Right atrium auricular region (tissue), 2 donors: ENCODE measurements around the gene POU3F2. TPM values are rescaled to one million over a fixed set of nuclear protein-coding genes. Genes with fewer than 3 reads are reported as not detected.
A peak's percentile ranks its signal among the peaks of the same experiment; 100 is the strongest.

Experiments used
- DNase-seq: peaks from one replicate; pipeline ENCODE4 v3.0.0-alpha.2; 2019; ENCODE audit warnings: low spot score
- H3K27ac ChIP-seq, 2 donors: fragments of 200-600 bp; sonication (generic); 1 replicate in 1 of 2; 2 replicates in 1 of 2; pipeline ENCODE4 v1.5.1; 2016 to 2019
- H3K27me3 ChIP-seq, 2 donors: fragments of 200-600 bp; sonication (generic); one replicate each; pipeline versions ENCODE4 v1.5.1 to v1.6.0; 2017 to 2019
- H3K36me3 ChIP-seq: fragments of 200-600 bp; sonication (generic); one replicate; pipeline ENCODE4 v1.5.1; 2016
- H3K4me1 ChIP-seq, 2 donors: fragments of 200-600 bp; sonication (generic); one replicate each; pipeline versions ENCODE4 v1.5.1 to v1.6.0; 2017 to 2019
- H3K4me3 ChIP-seq, 2 donors: fragments of 200-600 bp; sonication (generic); 1 replicate in 1 of 2; 2 replicates in 1 of 2; pipeline ENCODE4 v1.5.1; 2017 to 2019; ENCODE audit warnings: mild to moderate bottlenecking in 1 of 2, moderate library complexity in 1 of 2
- H3K9me3 ChIP-seq, 2 donors: fragments of 200-600 bp; sonication (generic); one replicate each; pipeline ENCODE4 v1.5.1; 2019
- CTCF ChIP-seq, 2 donors: fragments of 200-600 bp; sonication (generic); IDR thresholded peaks; one replicate each; pipeline ENCODE4 v1.5.1; 2019; ENCODE audit warnings: antibody characterized with exemption in 2 of 2
- total RNA-seq, 2 donors: library from RNA; depleted of rRNA; stranded (reverse); fragments of >200 nt; gene quantifications; one replicate each; pipeline ENCODE4 v1.1.0, GENCODE V29; 2016

Gene POU3F2
- total RNA-seq, 2 donors from 2014 or later, result not detected

GRCh38 chr6:98832284-98833056, 1.9 kb upstream of the POU3F2 start:
- peaks cover 60 to 69% of the 10 kb centered on the region in 2 donors for H3K27me3 ChIP-seq
- H3K36me3 ChIP-seq, result no peaks in the 10 kb centered on the region
- DNase-seq, result no peak
- H3K9me3 ChIP-seq, result no peaks in the 10 kb centered on the region
- no peak overlapping the region for H3K27ac ChIP-seq
- TF ChIP-seq CTCF (IDR thresholded peaks at IDR 0.05), result no peak
- peaks cover 0 to 58% of the 10 kb centered on the region in 2 donors for H3K4me1 ChIP-seq
- H3K4me3 ChIP-seq, result peak overlapping the region; percentile 38 to 56

- Histone ChIP-seq H3K27me3 (peaks cover 59 to 69% of the 10 kb centered on the region in 2 donors), H3K4me3 (peak overlapping the region; percentile 38 to 56), H3K27ac (no peak overlapping the region), H3K9me3 (no peaks in the 10 kb centered on the region), H3K36me3 (no peaks in the 10 kb centered on the region), H3K4me1 (peaks cover 0 to 53% of the 10 kb centered on the region in 2 donors)
- TF ChIP-seq CTCF (IDR thresholded peaks at IDR 0.05), result peak in 1 of 2 donors; percentile 37
- DNase-seq, result no peak
These were observed 1.4 kb upstream of the POU3F2 start for GRCh38 chr6:98833057-98833306.

- peak overlapping the region; percentile 38 to 56 for H3K4me3 ChIP-seq
- peaks cover 0 to 52% of the 10 kb centered on the region in 2 donors for H3K4me1 ChIP-seq
- no peak overlapping the region for H3K27ac ChIP-seq
- no peak for TF ChIP-seq CTCF (IDR thresholded peaks at IDR 0.05)
- DNase-seq, result no peak
- H3K9me3 ChIP-seq, result no peaks in the 10 kb centered on the region
- no peaks in the 10 kb centered on the region for H3K36me3 ChIP-seq
- peaks cover 59 to 70% of the 10 kb centered on the region in 2 donors for H3K27me3 ChIP-seq
These were observed 891 bp upstream of the POU3F2 start for GRCh38 chr6:98833307-98834059.

GRCh38 chr6:98835149-98836024, 1.0 kb downstream of the POU3F2 start:
- Histone ChIP-seq H3K27ac (no peak overlapping the region), H3K27me3 (peaks cover 62 to 71% of the 10 kb centered on the region in 2 donors), H3K9me3 (no peaks in the 10 kb centered on the region), H3K4me3 (peak overlapping the region in 1 of 2 donors; percentile 56), H3K36me3 (no peaks in the 10 kb centered on the region), H3K4me1 (peaks cover 0 to 52% of the 10 kb centered on the region in 2 donors)
- no peak for DNase-seq
- no peak for TF ChIP-seq CTCF (IDR thresholded peaks at IDR 0.05)

- H3K36me3 ChIP-seq, result no peaks in the 10 kb centered on the region
- no peak for TF ChIP-seq CTCF (IDR thresholded peaks at IDR 0.05)
- H3K27ac ChIP-seq, result no peak overlapping the region
- peaks cover 0 to 48% of the 10 kb centered on the region in 2 donors for H3K4me1 ChIP-seq
- no peak for DNase-seq
- no peak overlapping the region for H3K4me3 ChIP-seq
- H3K9me3 ChIP-seq, result no peaks in the 10 kb centered on the region
- H3K27me3 ChIP-seq, result peaks cover 60 to 62% of the 10 kb centered on the region in 2 donors
These were observed 1.9 kb downstream of the POU3F2 start for GRCh38 chr6:98836025-98836961.
